Measurements from ENCODE around the gene ABRACL.

Gene ABRACL

GRCh38 chr6:139054001-139054400 is 25.5 kb downstream of the ABRACL start:
- DNase-seq (ENCODE audit: low read depth in 2 of 2) = no peak

- DNase-seq (ENCODE audit: low read depth in 2 of 2) = no peak
Observed at GRCh38 chr6:139055709-139056108, 27.2 kb downstream of the ABRACL start.

GRCh38 chr6:139058029-139058428 is 29.5 kb downstream of the ABRACL start:
- DNase-seq (ENCODE audit: low read depth in 2 of 2) = no peak

GRCh38 chr6:139060332-139060731 is 31.8 kb downstream of the ABRACL start:
- DNase-seq (ENCODE audit: low read depth in 2 of 2) = no peak

GRCh38 chr6:139062932-139063646 is 34.5 kb downstream of the ABRACL start:
- no peak for DNase-seq (ENCODE audit: low read depth in 2 of 2)

GRCh38 chr6:139064981-139065665 is 36.6 kb downstream of the ABRACL start:
- no peak for DNase-seq (ENCODE audit: low read depth in 2 of 2)

GRCh38 chr6:139066080-139066479 is 37.5 kb downstream of the ABRACL start:
- no peak for DNase-seq (ENCODE audit: low read depth in 2 of 2)

GRCh38 chr6:139068846-139069245 is 40.3 kb downstream of the ABRACL start:
- DNase-seq (ENCODE audit: low read depth in 2 of 2) = no peak

GRCh38 chr6:139073118-139073517 is 44.6 kb downstream of the ABRACL start:
- no peak for DNase-seq (ENCODE audit: low read depth in 2 of 2)

GRCh38 chr6:139079018-139079417 is 50.5 kb downstream of the ABRACL start:
- DNase-seq (ENCODE audit: low read depth in 2 of 2) = no peak

GRCh38 chr6:139080255-139080920 is 51.8 kb downstream of the ABRACL start:
- no peak for DNase-seq (ENCODE audit: low read depth in 2 of 2)

GRCh38 chr6:139081471-139081870 is 52.9 kb downstream of the ABRACL start:
- no peak for DNase-seq (ENCODE audit: low read depth in 2 of 2)

- DNase-seq (ENCODE audit: low read depth in 2 of 2) = no peak
Observed at GRCh38 chr6:139082370-139082769, 53.8 kb downstream of the ABRACL start.

- DNase-seq (ENCODE audit: low read depth in 2 of 2) = no peak
Observed at GRCh38 chr6:139091826-139092225, 63.3 kb downstream of the ABRACL start.

Measured in stimulated activated CD8-positive, alpha-beta memory T cell treated with anti-CD3 and anti-CD28 coated beads, Interleukin-2, amount 100 ng/mL, for 1 hour (primary cell).